Gastrocnemius medialis (tissue), 4 donors: ENCODE results near the gene UBE2S. TPM values are rescaled to one million over a fixed set of nuclear protein-coding genes. Genes with fewer than 3 reads are reported as not detected.

ENCODE experiments used
- ATAC-seq, 2 donors: fragments of 150-250 bp; one replicate each; pipeline ENCODE4 v1.9.1; 2016
- DNase-seq, 2 donors: peaks; one replicate each; pipeline ENCODE4 v3.0.0-alpha.2; 2019
- H3K27ac ChIP-seq, 4 donors: fragments of 200-600 bp; sonication (generic); 1 replicate in 1 of 4; 2 replicates in 3 of 4; pipeline ENCODE4 v1.5.1; 2016 to 2018; ENCODE audit warnings: mild to moderate bottlenecking in 2 of 4, moderate library complexity in 1 of 4
- H3K27me3 ChIP-seq, 3 donors: fragments of 200-600 bp; sonication (generic) in 2 of 3; 1 replicate in 1 of 3; 2 replicates in 2 of 3; pipeline versions ENCODE4 v1.5.1 to v1.6.0; 2016 to 2019; ENCODE audit warnings: mild to moderate bottlenecking in 1 of 3, moderate library complexity in 1 of 3
- H3K36me3 ChIP-seq, 2 donors: fragments of 200-600 bp; sonication (generic) in 1 of 2; one replicate each; pipeline ENCODE4 v1.5.1; 2017 to 2018
- H3K4me1 ChIP-seq, 2 donors: fragments of 200-600 bp; sonication (generic) in 1 of 2; one replicate each; pipeline ENCODE4 v1.5.1; 2016 to 2017; ENCODE audit warnings: mild to moderate bottlenecking in 2 of 2
- H3K4me3 ChIP-seq, 4 donors: fragments of 200-600 bp; sonication (generic) in 3 of 4; 1 replicate in 1 of 4; 2 replicates in 3 of 4; pipeline ENCODE4 v1.5.1; 2016 to 2019; ENCODE audit warnings: mild to moderate bottlenecking in 2 of 4
- H3K9me3 ChIP-seq, 3 donors: fragments of 200-600 bp; sonication (generic) in 2 of 3; 1 replicate in 1 of 3; 2 replicates in 2 of 3; pipeline ENCODE4 v1.5.1; 2016 to 2019
- POLR2A ChIP-seq, 2 donors: fragments of 450-650 bp; IDR thresholded peaks; one replicate each; pipeline ENCODE4 v1.6.1; 2017; ENCODE audit warnings: antibody characterized with exemption in 2 of 2, mild to moderate bottlenecking in 2 of 2, moderate library complexity in 2 of 2
- in situ Hi-C, 4 donors: fragments of 200-750 bp; cut with MboI; loops; one replicate each; pipeline versions ENCODE4 v1.15.0 to v1.8.0; 2017; ENCODE audit warnings: low sequenced_read_pairs in 4 of 4
- intact Hi-C: fragments of 100-400 bp; cut with DNase I; formaldehyde crosslinking; loops from one replicate; pipeline ENCODE4 v1.15.1; 2023; ENCODE audit warnings: low total_unique reads
- total RNA-seq, 4 donors: library from RNA; depleted of rRNA; stranded (reverse); fragments of >200 nt; gene quantifications; one replicate each; pipeline versions ENCODE4 v1.1.0 to v1.2.3, GENCODE V29; 2016
- TF ChIP-seq, protein P1 (sequence below), 5 experiments: fragments of 450-650 bp in 3 of 5; fragments of 200-600 bp in 2 of 5; sonication (generic) in 2 of 5; IDR thresholded peaks in 4 of 5; conservative IDR thresholded peaks in 1 of 5; 1 replicate in 4 of 5; 2 replicates in 1 of 5; pipeline ENCODE4 v1.5.1; 2016 to 2019; ENCODE audit warnings: antibody characterized with exemption in 5 of 5, mild to moderate bottlenecking in 3 of 5, moderate library complexity in 3 of 5

Gene UBE2S
- total RNA-seq, 4 donors from 2014 or later = 7.7 to 14.6 (median 13.4) TPM

DNA sequence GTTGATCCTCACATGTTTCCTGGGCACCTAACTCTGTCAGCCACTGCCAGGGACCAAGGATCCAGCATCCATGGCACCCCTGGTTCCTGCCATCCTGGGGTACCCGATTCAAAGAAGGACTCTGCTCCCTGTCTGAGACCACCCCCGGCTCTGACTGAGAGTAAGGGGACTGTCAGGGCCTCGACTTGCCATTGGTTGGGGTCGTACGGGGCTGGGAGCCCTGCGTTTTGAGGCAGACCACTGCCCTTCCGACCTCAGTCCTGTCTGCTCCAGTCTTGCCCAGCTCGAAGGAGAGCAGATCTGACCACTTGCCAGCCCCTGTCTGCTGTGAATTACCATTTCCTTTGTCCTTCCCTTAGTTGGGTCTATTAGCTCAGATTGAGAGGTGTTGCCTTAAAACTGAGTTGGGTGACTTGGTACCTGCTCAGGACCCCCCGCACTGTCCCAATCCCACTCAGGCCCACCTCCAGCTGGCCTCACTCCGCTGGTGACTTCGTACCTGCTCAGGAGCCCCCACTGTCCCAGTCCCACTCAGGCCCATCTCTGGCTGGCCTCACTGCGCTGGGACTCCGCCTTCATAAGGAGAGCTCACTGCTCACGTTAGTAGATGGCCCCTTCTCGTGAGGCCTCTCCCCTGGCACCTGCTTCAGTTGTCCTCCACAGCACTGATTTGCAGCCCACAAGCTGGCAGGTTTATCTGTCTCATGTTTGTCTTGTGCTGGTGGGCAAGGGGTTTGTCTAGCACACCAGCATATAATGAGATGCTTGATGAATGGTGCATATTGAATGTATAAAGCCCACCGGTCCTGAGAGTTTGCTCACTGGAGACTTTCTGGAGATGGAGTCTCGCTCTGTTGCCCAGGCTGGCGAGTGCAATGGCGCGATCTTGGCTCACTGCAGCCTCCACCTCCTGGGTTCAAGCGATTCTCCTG lies 17.9 kb downstream of the UBE2S start:
- no peak overlapping the region for H3K27ac ChIP-seq
- DNase-seq = no peak
- intact Hi-C loops (loop anchor here (5.0 to 10.0 kb wide), 2 partner anchors 88 to 275 kb away; partner anchors contain the start of genes PPP1R12C and ZNF628), in situ Hi-C loops (no loop called here)
- no peak for ATAC-seq
- peaks cover 16 to 30% of the 10 kb centered on the region in 2 donors for H3K4me1 ChIP-seq
- TF ChIP-seq POLR2A (IDR thresholded peaks at IDR 0.05) = no peak
- peaks cover 0 to 28% of the 10 kb centered on the region in 2 donors for H3K36me3 ChIP-seq
- no peaks in the 10 kb centered on the region for H3K27me3 ChIP-seq
- H3K4me3 ChIP-seq = no peak overlapping the region
- H3K9me3 ChIP-seq = no peaks in the 10 kb centered on the region

DNA sequence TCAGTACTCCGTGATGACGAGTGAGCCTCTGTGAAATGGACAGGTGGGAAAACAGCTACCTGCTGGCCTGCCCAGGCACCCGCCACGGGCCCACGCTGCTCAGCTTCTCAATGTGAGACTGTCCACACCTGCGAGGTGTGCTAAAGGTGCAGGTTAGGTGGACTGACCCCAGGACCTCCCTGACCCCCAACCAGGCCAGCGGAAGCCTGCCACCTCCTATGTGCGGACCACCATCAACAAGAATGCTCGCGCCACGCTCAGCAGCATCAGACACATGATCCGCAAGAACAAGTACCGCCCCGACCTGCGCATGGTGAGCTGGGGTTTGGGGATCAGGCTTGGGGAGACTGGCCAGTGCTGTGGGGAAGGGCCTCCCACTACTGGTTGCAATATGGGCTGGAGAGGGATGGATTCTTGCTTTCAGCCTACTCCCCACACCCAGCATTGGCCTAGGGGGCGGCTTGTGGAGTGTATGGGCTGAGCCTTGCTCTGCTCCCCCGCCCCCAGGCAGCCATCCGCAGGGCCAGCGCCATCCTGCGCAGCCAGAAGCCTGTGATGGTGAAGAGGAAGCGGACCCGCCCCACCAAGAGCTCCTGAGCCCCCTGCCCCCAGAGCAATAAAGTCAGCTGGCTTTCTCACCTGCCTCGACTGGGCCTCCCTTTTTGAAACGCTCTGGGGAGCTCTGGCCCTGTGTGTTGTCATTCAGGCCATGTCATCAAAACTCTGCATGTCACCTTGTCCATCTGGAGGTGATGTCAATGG lies 19.7 kb downstream of the UBE2S start:
- ATAC-seq = no peak
- peaks cover 0 to 28% of the 10 kb centered on the region in 2 donors for H3K36me3 ChIP-seq
- H3K27ac ChIP-seq = peak overlapping the region in 1 of 4 donors; percentile 90
- DNase-seq = no peak
- intact Hi-C loops = loop anchor here (5.0 to 10.0 kb wide), 2 partner anchors 89 to 273 kb away; partner anchors contain the start of genes PPP1R12C and ZNF628
- H3K4me3 ChIP-seq = no peak overlapping the region
- in situ Hi-C loops = no loop called here
- peaks cover 25 to 40% of the 10 kb centered on the region in 2 donors for H3K4me1 ChIP-seq
- H3K27me3 ChIP-seq = no peaks in the 10 kb centered on the region
- TF ChIP-seq, protein P1, sequence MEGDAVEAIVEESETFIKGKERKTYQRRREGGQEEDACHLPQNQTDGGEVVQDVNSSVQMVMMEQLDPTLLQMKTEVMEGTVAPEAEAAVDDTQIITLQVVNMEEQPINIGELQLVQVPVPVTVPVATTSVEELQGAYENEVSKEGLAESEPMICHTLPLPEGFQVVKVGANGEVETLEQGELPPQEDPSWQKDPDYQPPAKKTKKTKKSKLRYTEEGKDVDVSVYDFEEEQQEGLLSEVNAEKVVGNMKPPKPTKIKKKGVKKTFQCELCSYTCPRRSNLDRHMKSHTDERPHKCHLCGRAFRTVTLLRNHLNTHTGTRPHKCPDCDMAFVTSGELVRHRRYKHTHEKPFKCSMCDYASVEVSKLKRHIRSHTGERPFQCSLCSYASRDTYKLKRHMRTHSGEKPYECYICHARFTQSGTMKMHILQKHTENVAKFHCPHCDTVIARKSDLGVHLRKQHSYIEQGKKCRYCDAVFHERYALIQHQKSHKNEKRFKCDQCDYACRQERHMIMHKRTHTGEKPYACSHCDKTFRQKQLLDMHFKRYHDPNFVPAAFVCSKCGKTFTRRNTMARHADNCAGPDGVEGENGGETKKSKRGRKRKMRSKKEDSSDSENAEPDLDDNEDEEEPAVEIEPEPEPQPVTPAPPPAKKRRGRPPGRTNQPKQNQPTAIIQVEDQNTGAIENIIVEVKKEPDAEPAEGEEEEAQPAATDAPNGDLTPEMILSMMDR (IDR thresholded peaks at IDR 0.05 in 4 of 5, conservative IDR thresholded peaks at IDR 0.05 in 1 of 5) = no peak
- no peak for TF ChIP-seq POLR2A (IDR thresholded peaks at IDR 0.05)
- H3K9me3 ChIP-seq = no peaks in the 10 kb centered on the region

DNA sequence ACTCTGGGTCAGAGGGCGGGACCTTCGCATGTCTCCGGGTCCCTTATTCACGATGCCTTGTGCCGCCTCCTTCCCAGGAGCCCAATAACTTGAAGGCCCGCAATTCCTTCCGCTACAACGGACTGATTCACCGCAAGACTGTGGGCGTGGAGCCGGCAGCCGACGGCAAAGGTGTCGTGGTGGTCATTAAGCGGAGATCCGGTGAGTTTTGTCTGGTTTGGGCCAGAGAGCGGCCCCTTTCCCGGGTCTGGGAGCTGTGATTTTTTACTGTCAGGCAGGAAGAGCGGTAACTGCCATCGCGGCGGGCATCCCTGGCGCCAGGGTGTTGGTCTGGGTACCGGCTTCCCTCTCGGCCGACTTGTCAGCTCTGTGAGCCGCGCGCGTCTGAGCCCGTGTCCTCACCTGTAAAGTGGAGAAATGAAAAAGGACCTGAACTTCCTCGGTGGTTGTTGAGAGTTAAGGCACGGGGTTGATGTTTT lies 21.1 kb downstream of the UBE2S start:
- H3K9me3 ChIP-seq = no peaks in the 10 kb centered on the region
- peaks cover 25 to 40% of the 10 kb centered on the region in 2 donors for H3K4me1 ChIP-seq
- H3K27ac ChIP-seq = peak overlapping the region; percentile 90 to 98 (median 93)
- H3K36me3 ChIP-seq = peaks cover 0 to 28% of the 10 kb centered on the region in 2 donors
- H3K27me3 ChIP-seq = no peaks in the 10 kb centered on the region
- intact Hi-C loops (loop anchor here (5.0 to 10.0 kb wide), 2 partner anchors 91 to 272 kb away; partner anchors contain the start of genes PPP1R12C and ZNF628), in situ Hi-C loops (no loop called here)
- DNase-seq (no peak), ATAC-seq (no peak)
- H3K4me3 ChIP-seq = peak overlapping the region; percentile 84 to 96 (median 88)
- TF ChIP-seq POLR2A (IDR thresholded peaks at IDR 0.05) = no peak
- TF ChIP-seq, protein P1 (IDR thresholded peaks at IDR 0.05 in 4 of 5, conservative IDR thresholded peaks at IDR 0.05 in 1 of 5) = no peak

DNA sequence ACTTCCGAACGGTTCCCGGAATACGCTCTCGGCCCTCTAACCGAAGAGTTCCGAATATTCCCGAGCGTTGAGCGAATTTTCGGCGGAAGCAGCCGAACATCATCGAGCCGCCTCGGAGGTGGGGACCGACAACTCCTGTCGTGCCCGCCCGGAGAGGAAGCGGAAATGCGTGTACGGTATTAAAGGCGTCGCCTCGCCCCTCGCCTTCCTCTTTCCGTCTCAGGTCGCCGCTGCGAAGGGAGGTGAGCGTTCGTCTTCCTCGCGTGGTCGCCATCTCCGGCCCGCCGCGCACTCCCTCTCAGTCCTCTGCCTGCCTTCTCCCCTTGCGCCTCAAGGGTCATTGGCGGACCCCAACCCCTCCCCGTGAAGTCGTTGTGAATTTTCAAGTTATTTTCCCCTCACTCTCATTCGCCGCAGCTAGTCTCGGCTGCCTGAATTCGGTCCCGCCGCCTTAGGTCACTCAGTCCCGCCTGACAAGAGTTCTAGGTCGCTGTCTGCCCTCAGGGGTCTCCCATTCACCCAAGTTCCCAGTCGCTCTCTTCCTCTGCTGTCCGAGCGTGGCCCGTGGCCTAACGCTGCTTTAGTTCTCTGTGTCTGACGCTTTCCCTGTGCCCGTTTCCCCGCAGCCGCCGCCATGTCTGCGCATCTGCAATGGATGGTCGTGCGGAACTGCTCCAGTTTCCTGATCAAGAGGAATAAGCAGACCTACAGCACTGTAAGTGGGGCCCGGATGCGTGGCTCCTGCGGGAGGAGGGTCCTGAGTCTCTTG lies 21.7 kb downstream of the UBE2S start, which contains the start of gene RPL28:
Gene RPL28, plus strand, starts transcription at position 209 of the 769 bp plus-strand sequence. Its CDS starts 426 bp downstream, at position 635.
- DNase-seq (peak; percentile 98), ATAC-seq (peak; percentile 80 to 89)
- Histone ChIP-seq H3K36me3 (peaks cover 0 to 28% of the 10 kb centered on the region in 2 donors), H3K27ac (peak within 1 kb of the TSS; percentile 90 to 98 (median 93)), H3K9me3 (no peaks in the 10 kb centered on the region), H3K4me1 (peaks cover 25 to 40% of the 10 kb centered on the region in 2 donors), H3K27me3 (no peaks in the 10 kb centered on the region), H3K4me3 (peak within 1 kb of the TSS; percentile 84 to 96 (median 88))
- in situ Hi-C loops = no loop called here
- TF ChIP-seq POLR2A (IDR thresholded peaks at IDR 0.05) = peak; percentile 95 to 97
- TF ChIP-seq, protein P1 (IDR thresholded peaks at IDR 0.05 in 4 of 5, conservative IDR thresholded peaks at IDR 0.05 in 1 of 5) = no peak
- intact Hi-C loops = loop anchor here (1.0 to 10.0 kb wide), 8 partner anchors 21 to 271 kb away; partner anchors contain the start of genes ISOC2, KMT5C, PPP1R12C and PPP6R1
